ENCODE measurements around the gene BGLAP.
"Not testable (repeated sequence)": the region's sequence is repeated elsewhere in the genome, so short reads cannot be mapped to it uniquely, and the experiment has no call there.

The BGLAP gene

GRCh38 chr1:156241926-156242325, at the start of gene BGLAP:
Gene BGLAP (plus strand): TSS chr1:156242184. CDS start chr1:156242232, 48 bp downstream.
- DNase-seq, result no peak

- DNase-seq, result no peak
These were observed 48.8 kb upstream of the BGLAP start for GRCh38 chr1:156193208-156193487.

- peak; percentile 95 for DNase-seq
These were observed 48.3 kb upstream of the BGLAP start, which contains the start of gene SLC25A44 for GRCh38 chr1:156193488-156194299. Gene SLC25A44 (plus strand): TSS chr1:156194104. CDS start chr1:156199848, 5,744 bp downstream.

GRCh38 chr1:156194300-156194652, 47.7 kb upstream of the BGLAP start:
- no peak for DNase-seq

- DNase-seq, result no peak
These were observed 46.1 kb upstream of the BGLAP start for GRCh38 chr1:156195853-156196252.

GRCh38 chr1:156196445-156196844, 45.5 kb upstream of the BGLAP start:
- no peak for DNase-seq

- no peak for DNase-seq
These were observed 43.1 kb upstream of the BGLAP start for GRCh38 chr1:156198831-156199349.

GRCh38 chr1:156200044-156200443, 41.9 kb upstream of the BGLAP start:
- no peak for DNase-seq

GRCh38 chr1:156203331-156203730, 38.7 kb upstream of the BGLAP start:
- no peak for DNase-seq

- no peak for DNase-seq
These were observed 37.3 kb upstream of the BGLAP start for GRCh38 chr1:156204686-156205085.

GRCh38 chr1:156211243-156211642, 30.7 kb upstream of the BGLAP start:
- DNase-seq, result no peak

GRCh38 chr1:156212130-156212529, 29.9 kb upstream of the BGLAP start:
- no peak for DNase-seq

- peak; percentile 96 for DNase-seq
These were observed 28.9 kb upstream of the BGLAP start, which contains the start of gene PMF1 for GRCh38 chr1:156212833-156213643. Gene PMF1 (plus strand): TSS chr1:156213007. CDS start chr1:156213016, 9 bp downstream.

- no peak for DNase-seq
These were observed 28.4 kb upstream of the BGLAP start for GRCh38 chr1:156213644-156213966.

GRCh38 chr1:156214024-156214748, 27.8 kb upstream of the BGLAP start:
- peak; percentile 19 for DNase-seq

- DNase-seq, result not testable (repeated sequence)
These were observed 25.5 kb upstream of the BGLAP start for GRCh38 chr1:156216361-156217086.

GRCh38 chr1:156217871-156218270, 24.1 kb upstream of the BGLAP start:
- peak; percentile 46 for DNase-seq

GRCh38 chr1:156220226-156220625, 21.8 kb upstream of the BGLAP start:
- no peak for DNase-seq

GRCh38 chr1:156221986-156222692, 19.8 kb upstream of the BGLAP start:
- no peak for DNase-seq

- DNase-seq, result no peak
These were observed 16.3 kb upstream of the BGLAP start for GRCh38 chr1:156225677-156226014.

GRCh38 chr1:156226116-156226538, 15.9 kb upstream of the BGLAP start:
- no peak for DNase-seq

- DNase-seq, result no peak
These were observed 15.2 kb upstream of the BGLAP start for GRCh38 chr1:156226782-156227181.
